Midbrain (tissue), 1 donor: ENCODE measurements around the gene BMP7.
"Not testable (repeated sequence)": the region's sequence is repeated elsewhere in the genome, so short reads cannot be mapped to it uniquely, and the experiment has no call there.

ENCODE experiments used
- DNase-seq: peaks from one replicate; lab custom pipeline; 2025; lab: John Stamatoyannopoulos, UW

The BMP7 gene

GRCh38 chr20:57211406-57211805, 55.0 kb downstream of the BMP7 start:
- DNase-seq: no peak

GRCh38 chr20:57210911-57211280, 55.5 kb downstream of the BMP7 start:
- no peak for DNase-seq

DNA sequence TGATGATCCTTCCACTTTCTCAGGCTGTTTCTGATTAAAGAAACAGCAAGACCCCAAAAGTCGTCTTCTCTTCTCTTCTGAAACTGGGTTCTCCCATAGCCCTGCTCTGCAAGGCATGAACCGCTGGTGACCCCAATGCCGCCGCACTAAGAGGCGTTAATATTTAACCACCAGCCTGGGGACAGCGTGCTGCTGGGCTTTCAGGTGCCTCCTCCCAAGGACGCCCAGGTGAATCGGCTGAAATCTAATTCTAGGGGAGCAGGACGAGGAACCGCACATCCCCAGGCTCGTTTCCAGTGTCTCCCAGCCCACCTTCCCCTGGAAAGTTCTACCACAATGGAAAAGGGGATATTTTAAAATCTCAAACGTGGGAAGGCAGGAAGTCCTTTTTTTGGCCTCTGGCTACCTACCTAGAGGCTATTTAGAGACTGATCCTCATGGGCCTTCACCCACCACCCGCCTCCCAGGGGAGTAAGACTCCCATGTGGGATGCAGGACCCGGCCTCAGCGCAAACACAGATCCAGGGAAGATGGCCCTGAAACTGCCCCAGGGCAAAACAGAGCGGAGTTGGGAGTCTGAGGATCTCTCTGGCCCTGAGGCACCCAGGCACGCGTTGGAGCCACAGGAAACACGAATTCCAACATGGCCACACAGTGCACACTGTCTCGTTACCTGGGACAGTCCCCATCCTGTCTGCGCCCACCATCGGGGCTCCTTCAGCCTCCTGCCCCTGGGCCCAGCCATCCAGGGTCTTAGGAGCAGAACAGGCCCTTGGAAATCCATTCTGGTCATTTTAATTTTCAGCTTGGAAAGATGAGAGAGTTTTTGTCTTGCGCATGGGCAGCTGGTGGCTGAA, 56.2 kb downstream of the BMP7 start:
- no peak for DNase-seq

- no peak for DNase-seq
These were observed 57.0 kb downstream of the BMP7 start for GRCh38 chr20:57209413-57209812.

DNA sequence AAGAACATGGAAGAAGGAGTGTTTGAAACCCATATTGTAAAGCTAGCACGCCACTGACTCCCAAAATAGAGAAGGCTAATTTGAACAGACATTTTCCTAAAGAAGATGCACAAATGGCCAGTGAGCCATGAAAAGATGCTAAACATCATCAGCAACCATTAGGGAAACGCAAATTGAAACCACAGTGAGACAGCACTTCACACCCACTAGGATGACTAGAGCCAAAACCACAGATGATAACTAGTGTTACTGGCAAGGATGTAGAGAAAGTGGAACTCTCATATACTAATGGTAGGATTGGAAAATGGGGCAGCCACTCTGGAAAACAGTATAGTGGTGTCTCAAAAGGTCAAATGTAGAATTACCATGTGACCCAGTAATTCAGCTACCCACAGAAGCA, 58.2 kb downstream of the BMP7 start:
- DNase-seq: no peak

DNA sequence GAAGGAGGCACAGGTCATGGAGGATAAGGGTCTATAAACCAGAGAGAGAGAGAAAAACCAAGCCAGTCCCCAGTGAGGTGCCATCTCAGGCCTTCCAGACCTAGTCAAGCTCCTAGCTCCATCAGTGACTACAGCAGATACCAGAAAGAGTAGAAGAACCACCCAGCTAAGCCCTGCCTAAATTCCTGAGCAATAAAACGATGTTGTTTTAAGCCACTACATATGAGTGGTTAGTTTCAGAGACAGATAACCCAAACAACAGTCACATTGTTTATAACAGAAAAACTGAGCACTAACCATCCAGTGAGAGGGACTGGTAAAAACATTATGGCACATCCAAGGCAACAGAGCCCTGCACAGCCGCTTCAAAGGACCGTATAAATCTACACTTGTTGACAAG, 59.2 kb downstream of the BMP7 start:
- DNase-seq: no peak

DNA sequence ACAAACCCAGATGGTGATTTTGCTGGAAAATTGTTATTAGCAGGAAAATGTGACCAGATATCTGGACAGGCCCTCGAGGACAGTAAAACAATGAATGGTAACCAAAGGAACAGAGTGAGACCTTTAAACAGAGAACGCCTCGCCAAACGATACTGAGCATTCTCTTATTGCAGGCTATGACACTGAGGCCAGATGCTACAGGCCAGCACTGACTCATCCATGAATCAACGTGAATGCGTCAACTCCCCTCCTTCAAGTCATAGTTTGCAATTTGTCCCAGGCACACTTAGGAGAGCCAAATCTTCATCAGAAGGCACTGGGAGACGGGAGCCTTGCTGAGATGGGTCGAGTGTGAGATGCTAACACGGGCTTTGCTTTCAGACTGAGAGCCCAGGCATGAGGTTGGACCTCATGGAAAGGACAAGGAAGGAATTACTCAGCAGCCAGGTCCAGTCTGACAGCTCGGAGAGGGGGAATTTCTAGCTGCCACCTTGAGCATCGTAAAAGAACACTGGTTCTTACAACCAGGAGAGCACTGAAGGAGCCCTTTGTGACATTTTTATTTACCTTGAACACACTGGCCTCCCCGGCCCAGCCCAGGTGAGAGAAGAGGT, 60.7 kb downstream of the BMP7 start:
- DNase-seq: no peak

DNA sequence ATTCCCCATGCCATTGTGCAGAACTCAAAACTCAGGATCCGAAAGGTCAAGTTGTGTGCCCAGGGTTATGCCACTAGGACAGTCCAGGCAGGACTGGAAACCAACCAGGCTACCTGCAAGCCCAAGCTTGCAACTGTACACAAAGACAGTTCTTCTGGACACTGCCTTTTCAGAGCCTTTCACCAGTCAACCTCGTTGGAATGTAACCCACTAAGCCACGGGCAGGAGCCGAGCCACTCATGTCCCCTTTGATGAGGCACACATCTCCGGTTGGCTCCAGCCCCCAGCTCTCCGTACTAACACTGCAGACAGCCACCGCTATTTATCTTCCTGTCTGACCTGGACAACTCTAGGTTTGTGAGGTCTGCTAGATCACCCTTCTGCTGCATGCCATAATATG, 62.5 kb downstream of the BMP7 start:
- no peak for DNase-seq

- no peak for DNase-seq
These were observed 63.2 kb downstream of the BMP7 start for GRCh38 chr20:57203204-57203603.

DNA sequence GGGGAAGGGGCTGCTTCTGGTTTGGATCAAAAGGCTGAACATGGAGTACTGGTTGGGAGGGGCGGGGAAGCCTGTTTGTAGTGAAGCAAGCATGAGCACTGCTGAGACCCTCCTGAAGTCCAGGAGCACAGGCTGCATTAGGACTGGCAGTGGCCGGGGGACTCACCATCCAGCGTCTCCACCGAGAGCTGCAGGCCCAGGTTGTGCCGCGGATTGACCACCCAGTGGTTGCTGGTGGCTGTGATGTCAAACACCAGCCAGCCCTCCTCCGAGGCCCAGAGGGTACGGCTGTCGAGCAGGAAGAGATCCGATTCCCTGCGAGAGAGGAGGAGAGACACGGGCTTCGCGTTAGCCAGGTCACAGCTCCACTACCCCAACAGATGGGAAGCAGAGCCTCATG, 64.1 kb downstream of the BMP7 start:
- DNase-seq: no peak

DNA sequence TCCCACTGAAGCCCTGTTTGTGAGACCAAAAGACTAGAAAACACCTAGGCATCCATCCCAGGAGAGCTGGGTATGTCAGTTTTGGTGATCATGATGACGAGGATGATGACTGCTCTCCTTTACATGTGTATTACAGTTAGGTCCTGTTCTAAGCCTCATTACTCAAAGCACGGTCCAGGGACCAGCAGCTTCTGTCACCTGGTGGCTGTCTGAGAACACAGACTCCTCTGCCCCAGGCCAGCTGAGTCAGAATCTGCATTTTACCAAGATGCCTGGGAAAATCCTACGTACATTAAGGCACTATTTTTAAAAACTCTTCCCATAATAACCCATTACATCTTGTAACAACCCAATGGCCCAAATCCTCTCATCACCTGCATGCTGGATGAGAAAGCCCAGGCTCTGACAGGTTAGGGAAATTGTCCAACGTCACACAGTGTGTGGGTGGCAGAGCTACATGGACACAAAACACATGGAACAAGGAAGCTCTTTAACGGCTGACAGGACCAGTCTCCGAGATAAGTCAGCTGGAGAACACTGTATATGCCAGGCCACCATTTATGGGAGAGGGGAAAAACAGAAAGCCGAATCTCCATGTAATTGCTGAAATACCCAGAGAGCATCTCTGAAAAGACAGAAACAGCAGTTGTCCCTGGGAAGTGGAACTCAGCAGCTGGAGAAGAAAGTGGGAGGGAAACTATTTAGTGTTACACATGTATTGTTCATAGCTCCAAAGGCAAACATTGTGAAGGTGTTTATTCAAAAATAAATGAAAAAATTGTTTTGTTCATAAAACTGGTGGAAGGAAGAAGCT, 65.4 kb downstream of the BMP7 start:
- no peak for DNase-seq

- DNase-seq: no peak
These were observed 66.6 kb downstream of the BMP7 start for GRCh38 chr20:57199656-57200405.

DNA sequence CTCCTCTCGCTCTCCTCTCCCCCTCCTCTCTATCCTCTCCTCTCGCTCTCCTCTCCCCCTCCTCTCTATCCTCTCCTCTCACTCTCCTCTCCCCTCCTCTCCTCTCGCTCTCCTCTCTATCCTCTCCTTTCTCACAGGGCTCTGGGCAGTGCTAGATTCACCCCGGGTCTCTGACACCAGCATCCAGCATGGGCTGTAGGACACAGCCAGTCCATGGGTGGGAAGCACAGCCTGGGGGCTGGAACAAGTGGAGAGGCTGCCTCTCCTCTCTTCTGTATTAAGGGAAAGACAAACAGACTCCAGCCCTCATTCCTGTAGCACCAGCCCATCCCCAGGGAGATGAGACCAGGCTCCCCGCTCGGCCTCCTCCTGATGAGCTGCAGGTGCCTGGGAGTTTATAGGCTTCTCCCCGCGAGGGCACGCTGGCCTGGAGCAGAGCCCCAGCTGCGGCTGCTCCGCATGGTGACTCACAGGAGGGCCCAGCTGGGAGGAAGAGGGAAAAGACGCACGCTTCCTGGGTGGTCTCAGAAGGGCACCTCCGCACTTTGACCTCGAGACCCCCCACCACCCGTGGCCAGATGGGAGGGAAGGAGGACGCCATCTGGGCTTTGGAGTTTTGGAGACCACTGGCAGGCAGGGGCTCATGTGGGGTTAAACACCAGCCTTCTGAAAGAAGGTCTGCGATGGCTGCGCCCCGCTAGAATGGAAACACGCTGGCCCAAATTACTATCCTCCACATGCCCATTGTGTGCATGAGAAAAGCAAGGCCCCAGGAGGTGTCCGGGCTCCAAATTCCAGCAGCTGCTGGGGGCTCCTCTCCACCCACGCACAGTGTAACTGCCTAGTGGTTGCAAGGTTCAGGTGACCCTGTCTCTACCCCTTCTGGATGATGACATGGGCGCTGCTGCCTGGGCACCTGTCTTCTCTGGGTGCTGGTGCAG, 68.0 kb downstream of the BMP7 start:
- no peak for DNase-seq

- DNase-seq: no peak
These were observed 68.9 kb downstream of the BMP7 start for GRCh38 chr20:57197352-57198131.

GRCh38 chr20:57195469-57196100, 70.9 kb downstream of the BMP7 start:
- DNase-seq: no peak

DNA sequence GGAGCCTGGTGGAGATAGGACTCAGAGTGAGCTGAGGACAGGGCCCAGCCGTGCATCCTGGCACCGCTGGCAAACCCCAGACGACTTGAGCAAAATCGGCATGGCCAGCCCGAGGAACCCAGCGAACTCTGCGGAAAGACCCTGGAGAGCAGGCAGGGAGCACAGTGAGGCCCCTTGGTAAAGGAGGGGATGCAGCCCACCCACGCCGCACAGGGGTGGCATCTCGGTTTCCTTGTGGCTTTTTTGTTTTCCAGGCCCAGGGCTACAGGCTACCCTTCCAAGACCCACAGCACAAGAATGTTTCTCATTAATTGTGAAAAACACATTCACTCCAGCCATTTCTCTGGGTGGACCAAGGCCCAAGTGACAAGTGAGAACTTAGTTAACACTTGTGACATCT, 71.4 kb downstream of the BMP7 start:
- DNase-seq: no peak

GRCh38 chr20:57194154-57194553, 72.3 kb downstream of the BMP7 start:
- no peak for DNase-seq

- no peak for DNase-seq
These were observed 73.3 kb downstream of the BMP7 start for GRCh38 chr20:57193094-57193493.

DNA sequence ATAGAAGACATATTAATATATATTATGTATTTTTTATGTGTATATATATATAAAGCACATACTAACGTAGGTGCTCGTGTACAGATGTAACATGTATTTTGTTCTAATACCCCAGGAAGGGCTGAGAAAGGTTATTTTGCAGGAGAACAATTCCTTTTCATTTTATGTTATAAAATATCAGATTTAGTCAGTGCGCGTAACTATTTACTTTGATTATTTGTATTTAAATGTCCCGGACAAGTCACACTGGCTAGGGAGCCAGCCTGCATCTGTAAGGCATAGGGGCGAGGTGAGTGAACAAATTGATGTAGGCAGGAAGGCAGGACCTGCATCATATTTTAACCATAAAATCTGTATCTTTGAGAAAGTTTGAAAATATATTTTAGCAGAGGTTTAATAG, 74.1 kb downstream of the BMP7 start:
- DNase-seq: no peak

GRCh38 chr20:57191265-57191638, 75.2 kb downstream of the BMP7 start:
- not testable (repeated sequence) for DNase-seq
